NCI-H460 (cell line): ENCODE data around the gene WASF2. TPM values are rescaled to one million over a fixed set of nuclear protein-coding genes. Genes with fewer than 3 reads are reported as not detected.
"Not testable (repeated sequence)": the region's sequence is repeated elsewhere in the genome, so short reads cannot be mapped to it uniquely, and the experiment has no call there.

Source experiments
- DNase-seq: peaks from one replicate; pipeline ENCODE4 v3.0.0-alpha.2; 2016; ENCODE audit warnings: low read depth; ENCODE audit errors: extremely low read depth
- total RNA-seq: library from RNA; depleted of rRNA; stranded (reverse); fragments of >200 nt; shearing (Covaris generic); gene quantifications from 2 replicates; pipeline ENCODE4 v1.2.3, GENCODE V29; 2014

The WASF2 gene
- total RNA-seq, 1 experiment from 2014 or later = 17.7 TPM

GRCh38 chr1:27503033-27503432 lies 13.1 kb upstream of the WASF2 start:
- DNase-seq = no peak

GRCh38 chr1:27501159-27501558 lies 11.2 kb upstream of the WASF2 start:
- not testable (repeated sequence) for DNase-seq

- DNase-seq = no peak
These were observed 9.2 kb upstream of the WASF2 start for GRCh38 chr1:27499142-27499541.

- DNase-seq = no peak
These were observed 6.7 kb upstream of the WASF2 start for GRCh38 chr1:27496604-27497155.

GRCh38 chr1:27492796-27493195 lies 2.8 kb upstream of the WASF2 start:
- no peak for DNase-seq

- DNase-seq = no peak
These were observed 2.1 kb upstream of the WASF2 start for GRCh38 chr1:27491748-27492700.

- DNase-seq = no peak
These were observed 430 bp downstream of the WASF2 start for GRCh38 chr1:27489501-27489972.

GRCh38 chr1:27487966-27488884 lies 1.7 kb downstream of the WASF2 start:
- no peak for DNase-seq

GRCh38 chr1:27485363-27485762 lies 4.6 kb downstream of the WASF2 start:
- no peak for DNase-seq

- no peak for DNase-seq
These were observed 6.3 kb downstream of the WASF2 start for GRCh38 chr1:27483659-27484058.

GRCh38 chr1:27481994-27482620 lies 7.9 kb downstream of the WASF2 start:
- DNase-seq = no peak

- no peak for DNase-seq
These were observed 11.9 kb downstream of the WASF2 start for GRCh38 chr1:27478098-27478497.

- no peak for DNase-seq
These were observed 13.7 kb downstream of the WASF2 start for GRCh38 chr1:27476237-27476636.

- no peak for DNase-seq
These were observed 14.2 kb downstream of the WASF2 start for GRCh38 chr1:27475720-27476119.

GRCh38 chr1:27473755-27474154 lies 16.2 kb downstream of the WASF2 start:
- DNase-seq = no peak

GRCh38 chr1:27472098-27472497 lies 17.9 kb downstream of the WASF2 start:
- DNase-seq = not testable (repeated sequence)

GRCh38 chr1:27471477-27471876 lies 18.5 kb downstream of the WASF2 start:
- DNase-seq = no peak

GRCh38 chr1:27469334-27469733 lies 20.6 kb downstream of the WASF2 start:
- DNase-seq = no peak

GRCh38 chr1:27468378-27468777 lies 21.6 kb downstream of the WASF2 start:
- DNase-seq = not testable (repeated sequence)

GRCh38 chr1:27464926-27465647 lies 24.9 kb downstream of the WASF2 start:
- DNase-seq = no peak
